ENCODE measurements around the gene OBSCN.

OBSCN gene

GRCh38 chr1:228277491-228278431 is 69.9 kb downstream of the OBSCN start:
- no peak for DNase-seq (ENCODE audit: low read depth)

- no peak for DNase-seq (ENCODE audit: low read depth)
Measured at GRCh38 chr1:228278432-228278941, 70.6 kb downstream of the OBSCN start.

GRCh38 chr1:228279011-228279721 is 71.3 kb downstream of the OBSCN start:
- DNase-seq (ENCODE audit: low read depth), result no peak

GRCh38 chr1:228279722-228280105 is 71.9 kb downstream of the OBSCN start:
- no peak for DNase-seq (ENCODE audit: low read depth)

GRCh38 chr1:228280106-228280901 is 72.5 kb downstream of the OBSCN start:
- DNase-seq (ENCODE audit: low read depth), result no peak

GRCh38 chr1:228280961-228281591 is 73.2 kb downstream of the OBSCN start:
- DNase-seq (ENCODE audit: low read depth), result no peak

GRCh38 chr1:228281631-228282328 is 73.9 kb downstream of the OBSCN start:
- no peak for DNase-seq (ENCODE audit: low read depth)

- DNase-seq (ENCODE audit: low read depth), result no peak
Measured at GRCh38 chr1:228282329-228283042, 74.6 kb downstream of the OBSCN start.

- no peak for DNase-seq (ENCODE audit: low read depth)
Measured at GRCh38 chr1:228283043-228283371, 75.2 kb downstream of the OBSCN start.

- no peak for DNase-seq (ENCODE audit: low read depth)
Measured at GRCh38 chr1:228283476-228284147, 75.8 kb downstream of the OBSCN start.

GRCh38 chr1:228284148-228284495 is 76.3 kb downstream of the OBSCN start:
- no peak for DNase-seq (ENCODE audit: low read depth)

- DNase-seq (ENCODE audit: low read depth), result no peak
Measured at GRCh38 chr1:228284521-228284920, 76.7 kb downstream of the OBSCN start.

GRCh38 chr1:228285661-228286504 is 78.0 kb downstream of the OBSCN start:
- no peak for DNase-seq (ENCODE audit: low read depth)

GRCh38 chr1:228286505-228287417 is 78.9 kb downstream of the OBSCN start:
- no peak for DNase-seq (ENCODE audit: low read depth)

- no peak for DNase-seq (ENCODE audit: low read depth)
Measured at GRCh38 chr1:228287541-228288425, 79.9 kb downstream of the OBSCN start.

- DNase-seq (ENCODE audit: low read depth), result no peak
Measured at GRCh38 chr1:228288536-228289238, 80.8 kb downstream of the OBSCN start.

Data from stimulated activated CD8-positive, alpha-beta memory T cell treated with anti-CD3 and anti-CD28 coated beads, Interleukin-12 subunit alpha, Interleukin-12 subunit beta, amount 100 ng/mL, for 4 hours (primary cell).